OCI-LY3 (cell line): ENCODE measurements around the gene STX1B.

Source experiments
- CTCF ChIP-seq: fragments of 200-600, 300-600 bp; sonication (generic); IDR thresholded peaks from 2 replicates; pipeline ENCODE4 v1.5.1; 2014; ENCODE audit warnings: antibody characterized with exemption, low read length, low read depth
- EZH2phosphoT487 ChIP-seq: fragments of 200-600 bp; shearing (Covaris generic); IDR thresholded peaks from 2 replicates; pipeline ENCODE4 v1.6.1; 2018; ENCODE audit warnings: antibody characterized with exemption, mixed run types, low read depth

- TF ChIP-seq CTCF, result no peak
- no peak for TF ChIP-seq EZH2phosphoT487
These were observed 26.4 kb downstream of the STX1B start for GRCh38 chr16:30983898-30984610.
